AG09309 (cell line): Measurements from ENCODE around the gene ZNF716.

Source experiments
- DNase-seq: peaks from one replicate; pipeline ENCODE4 v3.0.0-alpha.2; 2010; ENCODE audit warnings: low read depth
- H3K4me3 ChIP-seq: 2 replicates; pipeline ENCODE4 v1.5.1; 2011; ENCODE audit warnings: mild to moderate bottlenecking, low read depth, low read length, moderate library complexity; ENCODE audit not compliant: control insufficient read depth
- TF ChIP-seq, protein P1 (sequence below): IDR thresholded peaks from 2 replicates; pipeline ENCODE4 v1.5.1; 2011; ENCODE audit warnings: mild to moderate bottlenecking, low read depth, low read length, inconsistent platforms; ENCODE audit not compliant: insufficient read depth, control insufficient read depth; ENCODE audit errors: missing control alignments

ZNF716 gene

DNA sequence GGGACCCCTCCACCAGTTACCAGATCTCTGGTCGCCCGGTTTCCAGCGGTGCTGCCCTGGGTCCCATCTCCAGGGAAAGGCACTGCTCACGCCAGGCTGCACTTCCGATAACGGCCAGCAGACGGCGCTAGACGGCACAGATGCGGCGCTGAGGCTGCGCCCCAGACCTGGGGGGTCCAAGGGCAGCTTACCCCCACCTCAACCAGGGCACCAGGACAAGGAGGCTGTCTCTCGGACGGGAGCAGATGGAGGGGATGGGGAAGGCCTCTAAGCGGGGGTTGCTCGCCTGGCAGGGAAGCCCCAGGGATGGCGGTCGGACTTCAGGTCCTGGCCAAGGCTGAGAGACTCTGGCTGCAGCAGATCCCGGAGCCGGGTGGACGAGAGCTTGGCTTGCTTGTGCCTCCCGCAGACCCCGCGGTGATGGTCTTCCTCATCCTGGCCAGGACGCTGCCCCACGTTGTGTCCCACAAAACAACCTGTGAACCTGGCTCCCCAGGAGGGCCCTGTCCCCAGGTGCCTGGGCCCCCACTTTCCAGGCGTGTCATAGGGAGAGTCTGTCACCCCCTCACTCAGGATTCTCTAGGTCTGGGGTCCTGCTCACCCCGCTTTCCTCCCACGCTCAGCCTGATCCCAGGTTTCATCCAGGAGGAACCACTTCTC lies 23.9 kb upstream of the ZNF716 start:
- TF ChIP-seq, protein P1, sequence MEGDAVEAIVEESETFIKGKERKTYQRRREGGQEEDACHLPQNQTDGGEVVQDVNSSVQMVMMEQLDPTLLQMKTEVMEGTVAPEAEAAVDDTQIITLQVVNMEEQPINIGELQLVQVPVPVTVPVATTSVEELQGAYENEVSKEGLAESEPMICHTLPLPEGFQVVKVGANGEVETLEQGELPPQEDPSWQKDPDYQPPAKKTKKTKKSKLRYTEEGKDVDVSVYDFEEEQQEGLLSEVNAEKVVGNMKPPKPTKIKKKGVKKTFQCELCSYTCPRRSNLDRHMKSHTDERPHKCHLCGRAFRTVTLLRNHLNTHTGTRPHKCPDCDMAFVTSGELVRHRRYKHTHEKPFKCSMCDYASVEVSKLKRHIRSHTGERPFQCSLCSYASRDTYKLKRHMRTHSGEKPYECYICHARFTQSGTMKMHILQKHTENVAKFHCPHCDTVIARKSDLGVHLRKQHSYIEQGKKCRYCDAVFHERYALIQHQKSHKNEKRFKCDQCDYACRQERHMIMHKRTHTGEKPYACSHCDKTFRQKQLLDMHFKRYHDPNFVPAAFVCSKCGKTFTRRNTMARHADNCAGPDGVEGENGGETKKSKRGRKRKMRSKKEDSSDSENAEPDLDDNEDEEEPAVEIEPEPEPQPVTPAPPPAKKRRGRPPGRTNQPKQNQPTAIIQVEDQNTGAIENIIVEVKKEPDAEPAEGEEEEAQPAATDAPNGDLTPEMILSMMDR, result peak; percentile 16
- no peak overlapping the region for H3K4me3 ChIP-seq
- DNase-seq, result no peak

GRCh38 chr7:57426629-57427003 lies 23.4 kb upstream of the ZNF716 start:
- DNase-seq, result no peak
- H3K4me3 ChIP-seq, result no peak overlapping the region
- TF ChIP-seq, protein P1, result no peak

GRCh38 chr7:57427146-57427545 lies 22.8 kb upstream of the ZNF716 start:
- TF ChIP-seq, protein P1, result no peak
- DNase-seq, result no peak
- H3K4me3 ChIP-seq, result no peak overlapping the region

DNA sequence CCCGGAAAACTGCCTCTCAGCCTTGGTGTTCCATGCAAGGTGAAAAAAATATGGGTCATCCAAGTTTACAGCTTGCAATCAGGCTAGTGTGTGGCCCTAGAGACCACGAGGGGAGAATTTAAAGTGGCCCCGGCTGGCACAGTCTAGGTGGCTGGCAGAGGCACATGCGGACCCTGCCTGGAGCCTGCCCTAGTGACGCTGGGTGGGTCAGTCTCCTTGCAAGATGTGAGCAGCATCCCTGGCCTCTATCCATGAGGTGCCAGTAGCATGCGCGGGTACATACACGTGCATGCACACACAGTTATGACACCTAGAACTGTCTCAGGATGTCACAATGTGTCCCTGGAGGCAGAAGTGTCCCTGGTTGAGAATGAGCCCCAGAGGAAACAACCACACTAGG lies 22.4 kb upstream of the ZNF716 start:
- no peak for DNase-seq
- TF ChIP-seq, protein P1, result no peak

GRCh38 chr7:57432583-57432982 lies 17.4 kb upstream of the ZNF716 start:
- H3K4me3 ChIP-seq, result no peak overlapping the region

More for the DNA sequence above, 22.4 kb upstream of the ZNF716 start:
- no peak overlapping the region for H3K4me3 ChIP-seq

DNA sequence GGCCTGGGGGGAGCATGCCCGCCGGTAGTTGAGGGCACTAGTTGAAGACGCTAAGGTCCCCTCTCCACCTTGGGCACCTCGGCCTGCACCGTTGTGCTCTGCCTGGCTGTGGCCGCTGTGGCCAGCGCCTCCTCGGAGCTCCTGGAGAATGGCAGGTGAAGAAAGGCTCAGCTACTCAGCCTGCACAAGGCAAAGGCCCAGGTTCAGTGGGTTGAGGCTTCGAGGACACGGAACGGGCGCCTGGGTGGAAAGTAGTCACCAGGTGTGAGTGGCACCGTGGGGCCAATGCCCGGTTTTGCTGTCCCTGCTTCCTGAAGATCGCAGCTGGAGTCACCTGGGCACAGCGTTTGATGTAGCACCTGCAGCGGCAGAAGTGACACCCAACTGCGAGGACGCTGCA lies 12.4 kb upstream of the ZNF716 start:
- TF ChIP-seq, protein P1, result no peak
- no peak for DNase-seq
- H3K4me3 ChIP-seq, result no peak overlapping the region

More at GRCh38 chr7:57432583-57432982, 17.4 kb upstream of the ZNF716 start:
- DNase-seq, result no peak
- TF ChIP-seq, protein P1, result no peak
